GM18507 (cell line): ENCODE data around the gene LRRC27.
A peak's percentile ranks its signal among the peaks of the same experiment; 100 is the strongest.

Experiments
- DNase-seq: peaks from one replicate; pipeline ENCODE4 v3.0.0; 2011; ENCODE audit warnings: low read depth; ENCODE audit not compliant: insufficient read length; ENCODE audit errors: extremely low spot score
- FAIRE-seq: peaks from 2 replicates; lab custom pipeline; 2011; peaks lifted over from hg19 to GRCh38; lab: Jason Lieb, UNC

LRRC27 gene

GRCh38 chr10:132417257-132417910 lies 85.4 kb downstream of the LRRC27 start:
- DNase-seq (no peak), FAIRE-seq (no peak)

DNA sequence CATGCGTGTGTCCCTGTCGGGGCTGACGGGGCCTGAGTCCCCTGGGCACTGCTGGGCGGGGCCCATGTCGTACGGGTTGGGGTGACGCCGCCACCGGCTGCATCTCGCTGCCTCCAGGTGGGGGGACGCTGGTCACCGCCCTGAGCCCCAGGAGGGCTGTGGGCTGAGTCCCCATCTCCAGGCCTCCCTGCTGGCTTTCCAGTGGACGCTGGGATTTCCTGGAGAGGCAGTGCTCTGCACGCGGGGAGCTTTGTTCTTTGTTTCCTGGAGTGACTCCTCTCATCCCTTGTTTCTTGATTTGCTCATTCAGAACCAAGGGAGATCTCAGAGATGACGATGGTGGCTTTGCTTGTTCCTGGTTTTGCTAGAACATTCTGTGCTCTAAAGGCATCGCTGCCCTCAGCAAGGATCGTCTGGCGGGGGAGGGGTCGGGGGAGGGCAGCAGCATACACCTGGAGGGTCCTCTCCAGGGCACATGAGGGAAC lies 86.0 kb downstream of the LRRC27 start:
- DNase-seq (no peak), FAIRE-seq (no peak)

- FAIRE-seq (no peak), DNase-seq (no peak)
These were observed 86.8 kb downstream of the LRRC27 start for GRCh38 chr10:132418527-132419416.

- FAIRE-seq (no peak), DNase-seq (no peak)
These were observed 87.8 kb downstream of the LRRC27 start for GRCh38 chr10:132419538-132420468.

- no peak for FAIRE-seq
- no peak for DNase-seq
These were observed 88.5 kb downstream of the LRRC27 start for GRCh38 chr10:132420469-132420980.

DNA sequence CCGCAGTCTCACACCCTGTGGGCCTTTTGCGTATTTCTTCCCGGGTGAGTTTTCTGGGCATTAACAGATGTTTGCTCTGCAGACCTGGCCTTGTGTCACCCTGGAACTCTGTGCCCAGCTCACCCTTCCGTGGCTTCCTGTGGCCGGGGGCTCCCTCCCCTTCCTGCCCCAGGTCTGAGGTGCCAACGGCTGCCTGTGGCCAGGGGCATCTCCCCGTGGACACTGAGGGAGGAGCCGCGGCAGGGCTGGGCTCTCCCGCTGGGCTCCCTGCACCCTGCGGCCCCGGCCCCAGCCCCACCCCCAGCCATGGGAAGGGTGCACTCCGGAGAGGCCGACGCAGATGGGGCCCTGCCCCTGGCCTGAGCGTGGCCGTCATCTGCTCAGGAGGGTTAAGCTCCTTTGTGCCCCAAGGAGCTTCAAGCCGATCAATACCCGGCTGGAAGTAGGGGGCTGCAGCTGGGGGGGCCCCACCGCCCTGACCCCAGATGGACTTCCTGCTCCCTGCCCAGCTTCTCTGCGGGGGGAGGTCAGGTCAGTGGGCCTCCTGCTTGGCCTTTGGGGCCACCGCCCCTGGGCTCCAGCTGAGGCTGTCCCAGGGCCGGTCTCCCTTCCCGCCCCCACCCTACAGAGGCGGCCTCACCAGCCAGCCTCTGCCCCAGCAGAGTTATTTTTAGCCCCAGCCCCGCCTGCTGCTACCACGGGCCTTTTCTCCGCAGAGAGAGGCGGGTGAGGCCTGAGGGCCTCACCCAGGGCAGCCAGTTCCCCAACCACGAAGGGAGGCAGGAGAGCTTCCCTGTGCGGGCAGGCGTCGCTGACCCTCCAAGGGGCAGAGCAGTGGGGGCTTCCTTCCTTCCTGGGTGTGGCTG lies 89.2 kb downstream of the LRRC27 start:
- no peak for DNase-seq
- no peak for FAIRE-seq

GRCh38 chr10:132421847-132422751 lies 90.1 kb downstream of the LRRC27 start:
- peak; percentile 76 for FAIRE-seq

DNA sequence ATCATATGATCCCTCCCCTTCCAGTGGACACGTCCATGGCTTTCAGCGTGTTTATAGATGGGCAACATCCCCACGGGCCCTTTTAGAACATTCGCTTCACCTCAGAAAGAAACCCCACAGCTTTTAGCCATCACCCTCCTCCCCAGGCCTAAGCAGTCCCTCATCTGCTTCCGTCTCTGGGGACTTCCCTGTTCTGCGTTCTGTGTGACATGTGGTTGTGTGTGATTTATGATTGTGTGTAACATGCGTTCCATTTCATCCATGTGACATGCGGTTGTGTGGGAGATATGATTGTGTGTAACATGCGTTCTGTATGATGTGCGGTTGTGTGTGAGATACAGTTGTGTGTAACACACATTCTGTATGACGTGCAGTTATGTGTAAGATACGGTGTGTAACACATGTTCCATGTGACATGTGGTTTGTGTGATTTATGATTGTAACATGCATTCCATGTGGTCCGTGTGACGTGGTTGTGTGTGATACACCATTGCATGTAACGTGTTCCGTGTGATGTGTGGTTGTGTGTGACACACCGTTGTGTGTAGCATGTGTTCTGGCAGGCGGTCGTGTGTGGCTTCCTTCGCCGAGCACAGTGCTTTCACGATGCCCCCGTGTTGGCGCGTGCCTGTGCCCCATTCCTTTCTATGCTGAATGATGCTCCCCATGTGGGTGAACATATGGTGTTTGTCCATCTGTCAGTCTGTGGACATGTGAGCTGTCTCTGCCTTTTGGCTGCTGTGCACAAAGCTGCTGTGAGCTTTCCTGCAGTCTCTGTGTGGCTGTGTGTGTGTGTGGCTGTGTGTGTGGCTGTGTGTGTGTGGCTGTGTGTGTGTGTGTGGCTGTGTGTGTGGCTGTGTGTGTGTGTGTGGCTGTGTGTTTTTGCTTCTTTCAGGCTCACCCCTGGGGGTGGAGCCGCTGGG lies 91.2 kb downstream of the LRRC27 start:
- FAIRE-seq = peak; percentile 62
- DNase-seq = no peak

More at GRCh38 chr10:132421847-132422751, 90.1 kb downstream of the LRRC27 start:
- DNase-seq = no peak

GRCh38 chr10:132423966-132424861 lies 92.2 kb downstream of the LRRC27 start:
- FAIRE-seq = no peak

DNA sequence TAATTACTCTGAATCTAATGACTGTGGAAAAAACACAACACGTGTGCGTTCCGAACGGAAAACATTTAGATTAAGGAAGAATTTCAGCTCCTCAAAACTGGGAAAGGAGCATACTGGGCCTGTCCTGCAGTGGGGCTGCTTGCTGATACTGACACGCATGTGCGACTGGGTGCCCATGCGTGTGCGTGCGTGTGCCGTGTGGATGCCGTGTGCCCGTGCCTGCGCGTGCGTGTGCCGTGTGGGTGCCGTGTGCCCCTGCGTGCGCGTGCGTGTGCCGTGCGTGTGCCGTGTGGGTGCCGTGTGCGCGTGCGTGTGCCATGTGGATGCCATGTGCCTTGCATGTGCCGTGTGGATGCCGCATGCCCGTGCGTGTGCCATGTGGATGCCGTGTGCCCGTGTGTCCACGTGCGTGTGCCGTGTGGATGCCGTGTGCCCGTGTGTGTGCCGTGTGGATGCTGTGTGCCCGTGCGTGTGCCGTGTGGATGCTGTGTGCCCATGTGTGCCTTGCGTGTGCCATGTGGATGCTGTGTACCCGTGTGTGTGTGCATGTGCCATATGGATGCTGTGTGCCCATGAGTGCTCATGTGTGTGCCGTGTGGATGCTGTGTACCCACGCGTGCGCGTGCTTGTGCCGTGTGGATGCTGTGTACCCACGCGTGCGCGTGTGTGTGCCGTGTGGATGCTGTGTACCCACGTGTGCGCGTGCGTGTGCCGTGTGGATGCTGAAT lies 93.2 kb downstream of the LRRC27 start:
- no peak for DNase-seq
- FAIRE-seq = no peak

More at GRCh38 chr10:132423966-132424861, 92.2 kb downstream of the LRRC27 start:
- DNase-seq = no peak

GRCh38 chr10:132425757-132426155 lies 93.8 kb downstream of the LRRC27 start:
- no peak for DNase-seq
- FAIRE-seq = no peak

DNA sequence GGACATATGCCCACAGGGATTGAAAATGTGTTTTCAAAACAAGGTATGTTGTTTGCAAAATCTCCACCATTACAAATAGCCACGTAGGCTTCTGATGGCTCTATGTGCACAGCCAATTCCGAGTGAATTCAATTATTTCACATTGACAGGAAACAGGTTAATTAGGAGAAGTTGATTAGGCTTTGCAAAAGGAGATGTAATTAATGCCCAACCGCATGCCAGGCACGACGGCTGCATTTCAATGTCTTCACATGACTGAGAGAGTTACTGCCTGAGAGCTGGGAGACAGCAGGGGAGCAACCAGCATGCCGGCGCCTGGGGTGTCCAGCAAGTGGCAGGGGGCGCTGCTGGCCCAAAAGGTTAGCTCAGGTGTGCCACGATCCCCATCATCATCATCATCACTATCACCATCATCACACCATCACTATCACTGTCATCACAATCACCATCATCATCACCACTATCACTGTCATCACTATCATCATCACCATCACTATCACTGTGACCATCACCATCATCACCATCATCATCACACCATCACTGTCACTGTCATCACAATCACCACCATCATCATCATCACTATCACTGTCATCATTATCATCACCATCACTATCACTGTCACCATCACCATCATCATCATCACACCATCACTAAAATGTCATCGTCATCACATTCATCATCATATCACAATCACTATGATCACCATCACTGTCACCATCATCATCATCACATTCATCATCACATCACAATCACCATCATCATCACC lies 95.2 kb downstream of the LRRC27 start:
- FAIRE-seq = no peak
- no peak for DNase-seq

DNA sequence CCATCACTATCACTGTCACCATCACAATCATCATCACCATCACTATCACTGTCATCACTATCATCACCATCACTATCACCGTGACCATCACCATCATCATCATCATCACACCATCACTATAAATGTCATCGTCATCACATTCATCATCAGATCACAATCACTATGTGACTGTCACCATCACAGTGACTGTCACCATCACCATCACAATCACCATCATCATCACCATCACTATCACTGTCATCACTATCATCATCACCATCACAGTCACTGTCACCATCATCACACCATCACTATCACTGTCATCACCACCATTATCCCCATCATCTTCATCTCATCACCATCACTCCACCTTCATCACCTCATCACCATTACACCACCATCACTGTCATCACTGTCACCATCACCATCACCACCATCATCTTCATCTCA lies 96.0 kb downstream of the LRRC27 start:
- DNase-seq (no peak), FAIRE-seq (no peak)

DNA sequence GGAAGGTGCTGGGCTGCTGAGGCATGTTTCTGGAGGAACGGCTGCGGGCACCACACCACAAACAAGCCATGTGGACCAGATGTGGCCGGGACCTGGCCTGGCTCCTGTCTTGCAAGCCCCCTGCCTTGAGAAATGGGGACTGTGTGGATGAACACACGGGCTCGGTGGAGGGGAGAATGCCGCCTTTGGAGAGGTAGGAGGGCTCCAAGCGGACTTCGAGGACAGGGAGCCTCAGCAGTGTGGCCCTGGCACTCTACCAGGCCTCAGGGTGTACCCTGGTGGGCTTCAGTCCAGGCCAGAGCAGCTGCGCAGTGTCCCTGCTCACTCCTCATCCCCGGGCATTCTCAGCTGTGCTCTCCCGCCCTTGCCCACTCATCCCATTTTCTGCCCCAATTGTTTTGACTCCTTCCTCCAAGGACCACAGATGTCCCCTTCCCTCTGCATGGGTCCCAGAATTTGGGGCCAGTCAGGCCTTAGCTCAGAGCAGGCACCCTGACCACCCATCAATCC lies 96.5 kb downstream of the LRRC27 start:
- no peak for FAIRE-seq
- no peak for DNase-seq
